Bone marrow (tissue), 2 donors: Measurements from ENCODE around the gene CLEC16A.
"Not testable (repeated sequence)": the region's sequence is repeated elsewhere in the genome, so short reads cannot be mapped to it uniquely, and the experiment has no call there.

Source experiments
- DNase-seq, 2 donors: peaks; one replicate each; lab custom pipeline; 2025; lab: John Stamatoyannopoulos, UW

The CLEC16A gene

DNA sequence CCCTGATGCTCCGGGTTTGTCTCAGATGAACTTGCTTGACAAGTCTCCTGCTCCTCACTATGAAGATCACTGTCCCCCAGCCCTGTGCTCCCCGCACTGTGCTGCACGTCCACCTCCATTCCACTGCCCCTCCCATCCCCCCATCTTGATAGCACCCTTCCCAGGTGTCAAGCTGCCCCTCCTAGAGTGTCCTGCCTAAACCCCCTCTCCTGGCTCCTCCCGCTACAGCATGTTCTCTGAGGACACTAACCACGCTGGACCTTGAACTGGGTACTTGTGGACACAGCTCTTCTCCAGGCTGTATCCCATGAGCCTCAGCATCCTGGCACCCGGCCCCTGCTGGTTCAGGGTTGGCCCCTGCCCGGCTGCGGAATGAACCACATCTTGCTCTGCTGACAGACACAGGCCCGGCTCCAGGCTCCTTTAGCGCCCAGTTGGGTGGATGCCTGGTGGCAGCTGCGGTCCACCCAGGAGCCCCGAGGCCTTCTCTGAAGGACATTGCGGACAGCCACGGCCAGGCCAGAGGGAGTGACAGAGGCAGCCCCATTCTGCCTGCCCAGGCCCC is 20.6 kb upstream of the CLEC16A start:
- no peak for DNase-seq

- not testable (repeated sequence) for DNase-seq
Measured at GRCh38 chr16:10925285-10925684, 19.1 kb upstream of the CLEC16A start.

- no peak for DNase-seq
Measured at GRCh38 chr16:10926094-10926493, 18.3 kb upstream of the CLEC16A start.

DNA sequence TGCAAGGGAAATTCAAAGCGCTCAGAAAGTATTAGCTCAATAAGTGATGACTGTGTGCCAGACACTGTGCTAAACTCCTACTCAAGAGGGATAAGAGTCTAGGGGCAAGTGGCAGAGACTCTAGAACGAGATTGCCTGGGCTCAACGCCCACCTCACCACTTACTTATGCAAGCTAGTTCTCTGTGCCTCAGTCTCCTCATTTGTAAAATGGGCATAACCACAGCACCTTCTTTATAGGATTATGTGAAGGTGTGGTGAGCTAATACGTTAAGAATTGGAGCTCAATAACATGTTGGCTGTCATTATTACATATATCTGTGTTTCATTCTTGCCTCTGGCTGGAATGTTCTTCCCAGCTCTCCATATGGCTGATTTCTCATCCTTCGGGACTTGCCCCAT is 17.5 kb upstream of the CLEC16A start:
- no peak for DNase-seq

GRCh38 chr16:10927497-10928112 is 16.8 kb upstream of the CLEC16A start:
- no peak for DNase-seq

DNA sequence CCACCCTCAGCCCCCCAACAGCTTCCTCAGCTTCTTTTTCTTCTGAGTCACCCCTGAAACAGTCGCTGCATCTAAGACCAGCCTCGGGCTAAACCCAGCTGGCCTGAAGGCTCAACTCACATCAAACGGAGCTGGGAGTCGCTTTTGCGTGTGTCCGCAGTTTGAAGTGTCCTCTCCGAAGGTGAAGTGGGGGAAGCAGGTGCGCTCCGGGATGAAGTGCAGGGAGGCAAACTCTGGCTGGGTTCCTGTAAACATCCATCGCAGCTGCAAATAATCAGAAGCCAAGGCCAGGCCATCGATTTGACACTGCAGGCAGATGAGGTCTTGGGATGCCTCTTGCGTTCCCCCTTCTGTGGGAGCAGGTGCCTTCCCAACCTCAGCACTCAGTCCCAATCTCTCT is 15.3 kb upstream of the CLEC16A start:
- DNase-seq: not testable (repeated sequence)

GRCh38 chr16:10929853-10930754 is 14.3 kb upstream of the CLEC16A start:
- no peak for DNase-seq

DNA sequence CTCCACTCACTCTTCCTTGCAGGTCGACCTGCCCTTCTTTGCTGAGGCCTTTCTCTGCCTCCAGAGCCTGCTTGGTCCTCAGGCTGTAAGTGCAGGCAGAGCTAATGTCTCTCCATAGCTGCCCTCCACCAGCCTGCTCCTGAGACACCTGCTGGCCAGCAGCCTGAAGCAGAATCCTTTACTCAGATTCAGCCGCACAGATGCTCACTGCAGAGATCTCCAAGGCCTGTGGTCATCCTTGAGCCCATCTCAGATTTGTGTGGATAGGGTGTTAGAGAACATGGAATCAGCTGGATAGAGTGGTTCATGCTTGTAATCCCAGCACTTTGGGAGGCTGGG is 13.6 kb upstream of the CLEC16A start:
- no peak for DNase-seq

GRCh38 chr16:10931134-10931533 is 13.2 kb upstream of the CLEC16A start:
- no peak for DNase-seq

- no peak for DNase-seq
Measured at GRCh38 chr16:10931977-10932632, 12.3 kb upstream of the CLEC16A start.

DNA sequence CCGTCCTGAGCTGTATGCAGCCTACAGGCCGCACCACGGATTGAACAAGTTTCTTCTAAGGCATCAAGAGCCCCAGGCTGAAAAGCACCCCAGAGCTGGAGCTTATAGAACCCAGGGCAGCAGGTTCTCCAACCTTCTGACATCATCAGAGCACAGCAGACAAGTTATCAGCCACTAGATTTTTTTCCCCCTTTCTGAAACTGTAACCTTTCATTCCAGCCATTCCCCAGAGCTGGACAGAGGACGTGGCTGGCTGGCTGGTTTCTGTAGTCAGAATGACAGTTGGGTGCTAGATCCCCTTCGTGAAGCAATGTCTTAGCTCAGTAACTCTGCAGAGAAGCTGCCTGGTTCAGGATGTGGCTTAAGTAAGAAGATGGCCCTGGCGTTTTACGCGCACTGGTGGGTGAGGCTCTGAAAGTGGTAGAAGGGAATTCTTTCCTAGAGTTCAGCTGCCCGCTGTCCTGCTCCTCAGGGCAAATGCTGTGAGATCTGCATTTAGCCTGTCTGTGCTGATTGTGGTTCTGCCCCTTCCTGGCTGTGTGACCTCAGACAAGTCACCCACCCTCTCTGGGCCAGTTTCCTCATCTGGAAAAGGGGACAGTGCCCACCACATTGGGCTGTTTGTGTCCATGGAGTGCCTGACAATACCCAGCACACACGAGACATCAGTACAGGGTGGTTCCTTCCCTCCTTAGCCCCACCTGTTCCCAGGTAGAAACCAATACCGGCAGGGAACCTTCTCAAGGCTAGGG is 11.2 kb upstream of the CLEC16A start:
- no peak for DNase-seq

DNA sequence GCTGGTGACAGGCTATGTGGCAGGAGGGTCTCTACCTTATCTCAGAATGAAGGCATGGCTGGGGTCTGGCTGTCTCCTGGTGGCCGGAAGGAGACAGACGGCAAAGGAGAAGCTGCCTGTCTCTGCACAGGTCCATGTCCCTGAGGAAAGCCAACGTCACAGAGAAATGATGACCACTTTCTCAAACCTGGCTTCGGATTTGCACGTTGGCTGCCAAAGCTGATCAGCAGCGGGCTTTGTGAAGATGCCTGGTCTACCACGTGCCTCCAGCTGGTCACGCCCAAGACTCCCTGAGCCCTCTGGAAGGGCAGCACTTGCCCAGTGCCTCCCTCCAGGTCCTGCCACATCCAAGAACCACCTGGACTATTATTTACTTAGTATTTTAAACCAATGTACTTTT is 10.5 kb upstream of the CLEC16A start:
- DNase-seq: no peak

GRCh38 chr16:10934325-10935107 is 9.8 kb upstream of the CLEC16A start:
- no peak for DNase-seq

DNA sequence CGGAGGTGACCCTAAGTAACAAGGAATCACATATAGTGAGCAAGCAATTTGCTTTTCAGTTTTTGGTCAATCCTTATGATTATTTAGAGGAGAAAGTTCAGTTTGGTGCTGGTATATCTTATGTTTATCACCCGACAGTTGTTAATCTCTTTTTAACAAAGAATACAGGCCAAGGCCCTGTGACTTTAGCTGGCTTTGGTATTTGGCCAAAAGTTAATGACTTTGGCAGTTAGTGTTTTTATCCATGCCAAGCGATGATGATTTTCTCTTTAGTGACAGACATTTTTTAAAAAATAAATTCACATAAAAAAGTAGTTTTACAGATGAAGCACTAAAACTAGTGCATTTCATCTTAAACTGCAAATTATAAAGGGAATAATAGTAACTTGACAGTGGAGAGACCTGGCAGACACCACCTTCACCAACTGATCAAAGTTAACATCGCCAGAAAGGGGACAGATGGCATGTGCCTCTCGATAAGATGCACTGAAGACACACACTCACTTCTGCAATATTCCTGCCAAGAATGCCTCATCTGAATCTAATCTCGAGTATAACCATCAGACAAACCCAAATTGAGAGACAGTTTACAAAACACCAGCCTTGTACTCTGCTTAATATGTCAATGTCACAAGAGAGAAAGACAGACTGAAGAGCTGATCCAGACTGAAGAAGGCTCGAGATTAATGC is 9.0 kb upstream of the CLEC16A start:
- DNase-seq: no peak

GRCh38 chr16:10936272-10936984 is 7.9 kb upstream of the CLEC16A start:
- DNase-seq: no peak

- DNase-seq: no peak
Measured at GRCh38 chr16:10937068-10937859, 7.1 kb upstream of the CLEC16A start.

DNA sequence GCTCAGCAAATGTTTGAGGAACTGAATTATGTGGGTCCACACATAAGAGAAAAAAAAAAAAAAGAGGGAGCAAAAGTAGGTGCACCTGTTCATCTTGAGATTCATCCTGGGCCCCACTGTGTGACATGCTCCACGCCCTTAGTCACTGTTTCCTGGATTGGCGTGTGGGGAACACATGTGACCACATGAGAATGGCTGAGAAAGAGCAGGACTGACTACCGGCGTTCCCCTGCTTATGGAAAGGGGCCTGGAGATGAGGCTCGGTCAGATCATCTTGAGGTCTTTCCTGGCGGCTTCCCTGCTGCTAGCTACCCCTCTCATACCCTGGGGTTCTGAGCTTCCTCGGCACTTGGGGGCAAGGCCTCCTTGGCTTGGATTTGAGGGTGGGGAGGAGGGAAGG is 6.0 kb upstream of the CLEC16A start:
- DNase-seq: no peak

DNA sequence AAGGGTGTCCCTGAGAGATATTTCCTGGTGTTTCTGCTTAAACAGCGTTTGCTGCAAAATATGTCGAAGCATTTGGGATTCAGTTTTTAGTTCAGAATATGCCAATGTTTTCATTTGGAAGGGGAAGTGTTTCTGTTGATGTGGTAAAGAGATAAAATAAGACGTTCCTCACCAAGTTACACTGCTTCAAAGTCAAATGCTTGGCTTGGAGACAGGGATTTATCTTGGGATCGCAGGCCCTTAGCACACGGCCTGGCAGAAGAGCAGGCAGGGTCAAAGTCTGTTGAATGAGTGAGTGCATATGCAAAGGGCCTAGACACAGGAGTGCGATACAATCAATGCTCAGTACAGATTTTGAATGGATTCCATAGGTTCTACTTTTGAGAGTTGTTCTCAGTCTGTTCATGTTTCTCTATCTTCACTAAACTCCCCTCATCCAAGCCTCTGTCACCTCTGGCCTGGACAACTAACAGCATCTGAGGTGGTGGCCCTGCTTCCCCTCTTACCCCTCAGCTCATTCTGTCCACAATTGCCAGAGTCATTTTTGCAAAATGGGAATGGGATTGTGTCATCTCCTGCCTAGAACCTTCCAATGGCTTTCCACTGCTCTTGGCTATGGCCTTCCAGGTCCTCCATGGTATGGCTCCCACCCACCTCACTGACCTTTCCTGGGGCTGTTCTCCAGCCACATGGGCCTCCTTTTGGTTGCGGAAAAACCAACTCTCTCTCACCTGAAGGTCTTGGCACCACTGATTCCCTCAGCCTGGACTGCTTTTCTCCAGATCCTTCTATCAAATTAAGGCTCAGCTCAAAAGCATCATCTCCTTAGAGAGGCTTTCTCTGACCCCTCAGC is 5.3 kb upstream of the CLEC16A start:
- DNase-seq: no peak
